Measurements from ENCODE around the gene CBX7. TPM values are rescaled to one million over a fixed set of nuclear protein-coding genes. Genes with fewer than 3 reads are reported as not detected.

The CBX7 gene
- total and polyA plus RNA-seq, 2 experiments from 2014 or later: 2.6 to 11.5 TPM

- TF ChIP-seq NANOG (IDR thresholded peaks at IDR 0.05; ENCODE audit: borderline replicate concordance) (no peak), REST (IDR thresholded peaks at IDR 0.05; ENCODE audit: unreplicated experiment) (no peak), ZNF114 (CRISPR knock-in tag; IDR thresholded peaks at IDR 0.05) (no peak), EZH2phosphoT487 (IDR thresholded peaks at IDR 0.05; ENCODE audit: unreplicated experiment) (no peak), POLR2AphosphoS5 (IDR thresholded peaks at IDR 0.05; ENCODE audit: low read depth) (no peak), JUNB (IDR thresholded peaks at IDR 0.05; ENCODE audit: unreplicated experiment) (no peak)
Measured at GRCh38 chr22:39184586-39185577, 32.4 kb upstream of the CBX7 start (continued).

- Histone ChIP-seq H3K9me2 (ENCODE audit: insufficient read depth) (no peaks in the 10 kb centered on the region), H3K4me3 (no peak overlapping the region), H3K27me3 (ENCODE audit: insufficient read depth) (no peaks in the 10 kb centered on the region), H4K20me1 (replicated peaks; ENCODE audit: insufficient read depth) (no peaks in the 10 kb centered on the region), H3K27ac (ENCODE audit: low read depth) (no peak overlapping the region), H3K79me2 (replicated peaks; ENCODE audit: insufficient read depth) (no peaks in the 10 kb centered on the region), H3F3A (replicated peaks; ENCODE audit: low read depth) (peaks cover 6% of the 10 kb centered on the region; the same call in 1 of the 2 replicates), H3K36me3 (ENCODE audit: insufficient read depth) (no peaks in the 10 kb centered on the region), H3K4me2 (no peak overlapping the region), H3K4me1 (ENCODE audit: insufficient read depth) (peaks cover 15% of the 10 kb centered on the region; the same call in 1 of the 2 replicates), H2AFZ (no peak overlapping the region)
- Mint-ChIP-seq H3K36me3 (ENCODE audit: low read depth) (peaks cover 21% of the 10 kb centered on the region), H3K4me1 (peaks cover 21% of the 10 kb centered on the region), H3K9me3 (peaks cover 30% of the 10 kb centered on the region), H3K27me3 (ENCODE audit: insufficient read depth, low read depth, poor library complexity) (peaks cover 15% of the 10 kb centered on the region), H3K27ac (no peak overlapping the region), H3K4me3 (no peak overlapping the region)
- TF ChIP-seq ETS1 (IDR thresholded peaks at IDR 0.05) (no peak), POLR2AphosphoS5 (IDR thresholded peaks at IDR 0.05; ENCODE audit: low read depth) (peak; percentile 23; the same call in 1 of the 2 replicates)
- ATAC-seq (peak; percentile 46), DNase-seq (ENCODE audit: low spot score) (peak; percentile 63)
Measured at GRCh38 chr22:39183991-39184585, 31.6 kb upstream of the CBX7 start.

Data from GM23338 (cell line).